ENCODE measurements around the gene IGFLR1.
"Not testable (repeated sequence)": the region's sequence is repeated elsewhere in the genome, so short reads cannot be mapped to it uniquely, and the experiment has no call there.

The IGFLR1 gene

GRCh38 chr19:35704218-35704617 is 38.0 kb downstream of the IGFLR1 start, which contains the start of gene ZBTB32:
ZBTB32 (plus strand) TSS chr19:35704558; CDS start chr19:35714627, 10,069 bp downstream.
- DNase-seq: no peak

GRCh38 chr19:35703343-35703742 is 38.9 kb downstream of the IGFLR1 start:
- DNase-seq: no peak

- peak; percentile 88 for DNase-seq
These were observed 39.8 kb downstream of the IGFLR1 start for GRCh38 chr19:35702223-35703012.

GRCh38 chr19:35696835-35697234 is 45.4 kb downstream of the IGFLR1 start:
- DNase-seq: no peak

- no peak for DNase-seq
These were observed 46.3 kb downstream of the IGFLR1 start for GRCh38 chr19:35695895-35696422.

- peak; percentile 88 for DNase-seq
These were observed 48.2 kb downstream of the IGFLR1 start for GRCh38 chr19:35693835-35694599.

- DNase-seq: no peak
These were observed 48.8 kb downstream of the IGFLR1 start for GRCh38 chr19:35693422-35693821.

- DNase-seq: no peak
These were observed 50.2 kb downstream of the IGFLR1 start for GRCh38 chr19:35692010-35692409.

- not testable (repeated sequence) for DNase-seq
These were observed 51.1 kb downstream of the IGFLR1 start for GRCh38 chr19:35691106-35691505.

GRCh38 chr19:35689836-35690235 is 52.4 kb downstream of the IGFLR1 start:
- DNase-seq: no peak

Measured in activated T-cell treated with anti-CD3 and anti-CD28 coated beads, Interleukin-2, amount 50 U/mL, for 1 hour (primary cell).